ENCODE measurements around the gene POLD4.

The POLD4 gene

GRCh38 chr11:67357831-67358670, 4.7 kb upstream of the POLD4 start:
- DNase-seq (ENCODE audit: low read depth, low spot score) = no peak

GRCh38 chr11:67356864-67357561, 3.7 kb upstream of the POLD4 start:
- H3K4me3 ChIP-seq (ENCODE audit: low read length) = no peak overlapping the region

More at GRCh38 chr11:67357831-67358670, 4.7 kb upstream of the POLD4 start:
- no peak overlapping the region for H3K4me3 ChIP-seq (ENCODE audit: low read length)

GRCh38 chr11:67356387-67356863, 3.1 kb upstream of the POLD4 start:
- no peak overlapping the region for H3K4me3 ChIP-seq (ENCODE audit: low read length)
- no peak for DNase-seq (ENCODE audit: low read depth, low spot score)

More at GRCh38 chr11:67356864-67357561, 3.7 kb upstream of the POLD4 start:
- peak; percentile 55 for DNase-seq (ENCODE audit: low read depth, low spot score)

GRCh38 chr11:67355794-67356386, 2.5 kb upstream of the POLD4 start:
- H3K4me3 ChIP-seq (ENCODE audit: low read length) = no peak overlapping the region
- DNase-seq (ENCODE audit: low read depth, low spot score) = no peak

- H3K4me3 ChIP-seq (ENCODE audit: low read length) = no peak overlapping the region
- no peak for DNase-seq (ENCODE audit: low read depth, low spot score)
Measured at GRCh38 chr11:67355023-67355793, 1.9 kb upstream of the POLD4 start.

GRCh38 chr11:67354075-67355022, 1.0 kb upstream of the POLD4 start:
- no peak for DNase-seq (ENCODE audit: low read depth, low spot score)
- H3K4me3 ChIP-seq (ENCODE audit: low read length) = peak overlapping the region; percentile 80

GRCh38 chr11:67352546-67353316, 615 bp downstream of the POLD4 start:
- H3K4me3 ChIP-seq (ENCODE audit: low read length) = peak overlapping the region; percentile 80
- no peak for DNase-seq (ENCODE audit: low read depth, low spot score)

- H3K4me3 ChIP-seq (ENCODE audit: low read length) = no peak overlapping the region
- DNase-seq (ENCODE audit: low read depth, low spot score) = peak; percentile 67
Measured at GRCh38 chr11:67351275-67352005, 1.9 kb downstream of the POLD4 start.

- no peak overlapping the region for H3K4me3 ChIP-seq (ENCODE audit: low read length)
- no peak for DNase-seq (ENCODE audit: low read depth, low spot score)
Measured at GRCh38 chr11:67349928-67350465, 3.3 kb downstream of the POLD4 start.

- no peak for DNase-seq (ENCODE audit: low read depth, low spot score)
- no peak overlapping the region for H3K4me3 ChIP-seq (ENCODE audit: low read length)
Measured at GRCh38 chr11:67349457-67349856, 3.9 kb downstream of the POLD4 start.

GRCh38 chr11:67349036-67349435, 4.3 kb downstream of the POLD4 start:
- H3K4me3 ChIP-seq (ENCODE audit: low read length) = no peak overlapping the region
- no peak for DNase-seq (ENCODE audit: low read depth, low spot score)

- no peak overlapping the region for H3K4me3 ChIP-seq (ENCODE audit: low read length)
- no peak for DNase-seq (ENCODE audit: low read depth, low spot score)
Measured at GRCh38 chr11:67347964-67348749, 5.2 kb downstream of the POLD4 start.

- H3K4me3 ChIP-seq (ENCODE audit: low read length) = no peak overlapping the region
- peak; percentile 22 for DNase-seq (ENCODE audit: low read depth, low spot score)
Measured at GRCh38 chr11:67345920-67346819, 7.2 kb downstream of the POLD4 start.

GRCh38 chr11:67345247-67345919, 8.0 kb downstream of the POLD4 start:
- H3K4me3 ChIP-seq (ENCODE audit: low read length) = no peak overlapping the region
- no peak for DNase-seq (ENCODE audit: low read depth, low spot score)

Measured in Jurkat, Clone E6-1 (cell line).